ENCODE results near the gene SH3BGRL2. TPM values are rescaled to one million over a fixed set of nuclear protein-coding genes. Genes with fewer than 3 reads are reported as not detected.

SH3BGRL2 gene
- total RNA-seq, 1 donor from 2014 or later: 31.6 TPM

GRCh38 chr6:79694623-79695343 is 63.7 kb downstream of the SH3BGRL2 start:
- Histone ChIP-seq H3K27me3 (ENCODE audit: control insufficient read depth, insufficient read depth, low read length) (no peaks in the 10 kb centered on the region), H3K4me3 (ENCODE audit: low read depth, low read length) (no peak overlapping the region), H3K36me3 (ENCODE audit: control insufficient read depth, insufficient read depth, low read length) (no peaks in the 10 kb centered on the region)
- TF ChIP-seq CTCF (IDR thresholded peaks at IDR 0.05; ENCODE audit: insufficient read depth, low read length, poor library complexity, severe bottlenecking): no peak
- DNase-seq (ENCODE audit: low read depth): no peak

GRCh38 chr6:79697430-79697829 is 66.3 kb downstream of the SH3BGRL2 start:
- TF ChIP-seq CTCF (IDR thresholded peaks at IDR 0.05; ENCODE audit: insufficient read depth, low read length, poor library complexity, severe bottlenecking): no peak
- no peak overlapping the region for H3K4me3 ChIP-seq (ENCODE audit: low read depth, low read length)
- H3K27me3 ChIP-seq (ENCODE audit: control insufficient read depth, insufficient read depth, low read length): no peaks in the 10 kb centered on the region
- DNase-seq (ENCODE audit: low read depth): no peak
- H3K36me3 ChIP-seq (ENCODE audit: control insufficient read depth, insufficient read depth, low read length): no peaks in the 10 kb centered on the region

GRCh38 chr6:79699606-79700005 is 68.5 kb downstream of the SH3BGRL2 start:
- TF ChIP-seq CTCF (IDR thresholded peaks at IDR 0.05; ENCODE audit: insufficient read depth, low read length, poor library complexity, severe bottlenecking): no peak
- Histone ChIP-seq H3K27me3 (ENCODE audit: control insufficient read depth, insufficient read depth, low read length) (no peaks in the 10 kb centered on the region), H3K36me3 (ENCODE audit: control insufficient read depth, insufficient read depth, low read length) (no peaks in the 10 kb centered on the region), H3K4me3 (ENCODE audit: low read depth, low read length) (no peak overlapping the region)
- no peak for DNase-seq (ENCODE audit: low read depth)

- Histone ChIP-seq H3K36me3 (ENCODE audit: control insufficient read depth, insufficient read depth, low read length) (no peaks in the 10 kb centered on the region), H3K27me3 (ENCODE audit: control insufficient read depth, insufficient read depth, low read length) (no peaks in the 10 kb centered on the region), H3K4me3 (ENCODE audit: low read depth, low read length) (no peak overlapping the region)
- DNase-seq (ENCODE audit: low read depth): no peak
- no peak for TF ChIP-seq CTCF (IDR thresholded peaks at IDR 0.05; ENCODE audit: insufficient read depth, low read length, poor library complexity, severe bottlenecking)
These were observed 71.6 kb downstream of the SH3BGRL2 start for GRCh38 chr6:79702691-79703090.

GRCh38 chr6:79704200-79704599 is 73.1 kb downstream of the SH3BGRL2 start:
- TF ChIP-seq CTCF (IDR thresholded peaks at IDR 0.05; ENCODE audit: insufficient read depth, low read length, poor library complexity, severe bottlenecking): no peak
- H3K4me3 ChIP-seq (ENCODE audit: low read depth, low read length): no peak overlapping the region

GRCh38 chr6:79705456-79705995 is 74.4 kb downstream of the SH3BGRL2 start:
- TF ChIP-seq CTCF (IDR thresholded peaks at IDR 0.05; ENCODE audit: insufficient read depth, low read length, poor library complexity, severe bottlenecking): no peak
- H3K27me3 ChIP-seq (ENCODE audit: control insufficient read depth, insufficient read depth, low read length): no peaks in the 10 kb centered on the region

More at GRCh38 chr6:79704200-79704599, 73.1 kb downstream of the SH3BGRL2 start:
- DNase-seq (ENCODE audit: low read depth): no peak
- Histone ChIP-seq H3K36me3 (ENCODE audit: control insufficient read depth, insufficient read depth, low read length) (no peaks in the 10 kb centered on the region), H3K27me3 (ENCODE audit: control insufficient read depth, insufficient read depth, low read length) (no peaks in the 10 kb centered on the region)

More at GRCh38 chr6:79705456-79705995, 74.4 kb downstream of the SH3BGRL2 start:
- Histone ChIP-seq H3K4me3 (ENCODE audit: low read depth, low read length) (no peak overlapping the region), H3K36me3 (ENCODE audit: control insufficient read depth, insufficient read depth, low read length) (no peaks in the 10 kb centered on the region)
- DNase-seq (ENCODE audit: low read depth): no peak

Data from kidney epithelial cell (primary cell).